OCI-LY1 (cell line): ENCODE data around the gene PDZD11.

Source experiments
- H2AFZ ChIP-seq: fragments of 200-600 bp; sonication (generic), shearing (Covaris generic); 2 replicates; pipeline ENCODE4 v1.6.0; 2014; ENCODE audit warnings: antibody characterized with exemption, mild to moderate bottlenecking, low read length
- H3F3A ChIP-seq: fragments of 200-600 bp; sonication (generic), shearing (Covaris generic); 2 replicates; pipeline ENCODE4 v1.6.0; 2014; ENCODE audit warnings: mild to moderate bottlenecking, antibody characterized with exemption, low read length, moderate library complexity; ENCODE audit not compliant: insufficient read depth
- H3K27ac ChIP-seq: fragments of 200-600 bp; sonication (generic); 2 replicates; pipeline ENCODE4 v1.5.1; 2014; ENCODE audit warnings: low read length, mixed run types, mild to moderate bottlenecking, low read depth; ENCODE audit not compliant: poor library complexity, severe bottlenecking
- H3K27me3 ChIP-seq: fragments of 200-600 bp; sonication (generic); 2 replicates; pipeline ENCODE4 v1.6.0; 2014; ENCODE audit warnings: antibody characterized with exemption, mild to moderate bottlenecking, low read length, moderate library complexity; ENCODE audit not compliant: insufficient read depth
- H3K36me3 ChIP-seq: fragments of 200-600 bp; sonication (generic); 2 replicates; pipeline ENCODE4 v1.6.1; 2014; ENCODE audit warnings: mild to moderate bottlenecking, antibody characterized with exemption, low read length, moderate library complexity, mixed read lengths; ENCODE audit not compliant: insufficient read depth
- H3K4me1 ChIP-seq: fragments of 200-600 bp; sonication (generic); 2 replicates; pipeline ENCODE4 v1.5.1; 2014; ENCODE audit warnings: mild to moderate bottlenecking, low read length, moderate library complexity; ENCODE audit not compliant: insufficient read depth, severe bottlenecking
- H3K4me2 ChIP-seq: fragments of 200-600 bp; sonication (generic), shearing (Covaris generic); 2 replicates; pipeline ENCODE4 v1.6.1; 2014; ENCODE audit warnings: low read length
- H3K4me3 ChIP-seq: fragments of 200-600 bp; sonication (generic); 2 replicates; pipeline ENCODE4 v1.5.1; 2014; ENCODE audit warnings: low read length, low read depth, mild to moderate bottlenecking, mixed read lengths; ENCODE audit not compliant: poor library complexity, severe bottlenecking
- H3K79me2 ChIP-seq: fragments of 200-600 bp; shearing (Covaris generic); 2 replicates; pipeline ENCODE4 v1.6.1; 2016; ENCODE audit warnings: mixed run types, low read length, mixed read lengths; ENCODE audit not compliant: insufficient read depth
- H3K9ac ChIP-seq: fragments of 200-600 bp; sonication (generic), shearing (Covaris generic); 2 replicates; pipeline ENCODE4 v1.6.1; 2014; ENCODE audit warnings: mild to moderate bottlenecking, low read length, mixed read lengths
- H3K9me2 ChIP-seq: fragments of 200-600 bp; sonication (generic), shearing (Covaris generic); 2 replicates; pipeline ENCODE4 v1.6.1; 2014; ENCODE audit warnings: low read depth, mild to moderate bottlenecking, low read length, mixed read lengths
- H3K9me3 ChIP-seq: fragments of 200-600 bp; shearing (Covaris generic); 2 replicates; pipeline ENCODE4 v1.6.1; 2014; ENCODE audit warnings: low read length, mixed read lengths
- H4K20me1 ChIP-seq: fragments of 200-600 bp; sonication (generic), shearing (Covaris generic); 2 replicates; pipeline ENCODE4 v1.6.0; 2016; ENCODE audit warnings: mild to moderate bottlenecking, low read length; ENCODE audit not compliant: insufficient read depth
- EZH2 ChIP-seq: fragments of 200-600 bp; sonication (generic), shearing (Covaris generic); IDR thresholded peaks from 2 replicates; pipeline ENCODE4 v1.8.0; 2017; ENCODE audit warnings: borderline replicate concordance, mixed run types, mild to moderate bottlenecking, antibody characterized with exemption, low read length, moderate library complexity, mixed read lengths
- TF ChIP-seq, protein P1 (sequence below): fragments of 200-600 bp; sonication (generic), shearing (Covaris generic); IDR thresholded peaks from 2 replicates; pipeline ENCODE4 v1.5.1; 2017; ENCODE audit warnings: mild to moderate bottlenecking, antibody characterized with exemption, low read length, moderate library complexity, mixed read lengths

Gene PDZD11

DNA sequence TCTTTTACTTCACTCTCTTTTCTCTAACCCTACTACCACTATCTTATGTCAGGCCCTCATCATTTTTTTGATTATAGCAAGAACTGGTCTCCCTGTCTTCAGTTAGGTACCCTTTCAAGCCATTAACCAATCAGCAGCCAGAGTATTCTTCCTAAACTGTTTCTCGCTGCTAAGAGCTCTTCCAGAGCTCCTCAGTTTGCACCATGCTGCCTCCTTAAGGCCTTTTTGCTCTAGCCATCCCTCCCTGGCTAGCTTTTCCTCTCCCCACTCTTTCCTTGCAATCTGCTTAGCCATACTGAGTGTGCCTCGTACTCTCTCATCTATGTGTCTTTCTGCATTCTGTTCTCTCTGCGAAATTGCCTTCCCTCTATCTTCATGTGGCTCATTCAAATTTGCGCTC, 33.1 kb upstream of the PDZD11 start:
- TF ChIP-seq EZH2: no peak
- TF ChIP-seq, protein P1, sequence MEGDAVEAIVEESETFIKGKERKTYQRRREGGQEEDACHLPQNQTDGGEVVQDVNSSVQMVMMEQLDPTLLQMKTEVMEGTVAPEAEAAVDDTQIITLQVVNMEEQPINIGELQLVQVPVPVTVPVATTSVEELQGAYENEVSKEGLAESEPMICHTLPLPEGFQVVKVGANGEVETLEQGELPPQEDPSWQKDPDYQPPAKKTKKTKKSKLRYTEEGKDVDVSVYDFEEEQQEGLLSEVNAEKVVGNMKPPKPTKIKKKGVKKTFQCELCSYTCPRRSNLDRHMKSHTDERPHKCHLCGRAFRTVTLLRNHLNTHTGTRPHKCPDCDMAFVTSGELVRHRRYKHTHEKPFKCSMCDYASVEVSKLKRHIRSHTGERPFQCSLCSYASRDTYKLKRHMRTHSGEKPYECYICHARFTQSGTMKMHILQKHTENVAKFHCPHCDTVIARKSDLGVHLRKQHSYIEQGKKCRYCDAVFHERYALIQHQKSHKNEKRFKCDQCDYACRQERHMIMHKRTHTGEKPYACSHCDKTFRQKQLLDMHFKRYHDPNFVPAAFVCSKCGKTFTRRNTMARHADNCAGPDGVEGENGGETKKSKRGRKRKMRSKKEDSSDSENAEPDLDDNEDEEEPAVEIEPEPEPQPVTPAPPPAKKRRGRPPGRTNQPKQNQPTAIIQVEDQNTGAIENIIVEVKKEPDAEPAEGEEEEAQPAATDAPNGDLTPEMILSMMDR: no peak
- Histone ChIP-seq H3F3A (no peaks in the 10 kb centered on the region), H3K27ac (no peak overlapping the region), H3K9ac (no peak overlapping the region), H4K20me1 (no peaks in the 10 kb centered on the region), H3K27me3 (no peaks in the 10 kb centered on the region), H3K9me2 (no peaks in the 10 kb centered on the region), H3K4me2 (no peak overlapping the region), H2AFZ (no peak overlapping the region), H3K4me3 (no peak overlapping the region), H3K9me3 (no peaks in the 10 kb centered on the region), H3K4me1 (no peaks in the 10 kb centered on the region), H3K79me2 (no peaks in the 10 kb centered on the region), H3K36me3 (0 out of 2 replicates have a peak, but pooled peaks cover 3% of the 10 kb centered on the region)

DNA sequence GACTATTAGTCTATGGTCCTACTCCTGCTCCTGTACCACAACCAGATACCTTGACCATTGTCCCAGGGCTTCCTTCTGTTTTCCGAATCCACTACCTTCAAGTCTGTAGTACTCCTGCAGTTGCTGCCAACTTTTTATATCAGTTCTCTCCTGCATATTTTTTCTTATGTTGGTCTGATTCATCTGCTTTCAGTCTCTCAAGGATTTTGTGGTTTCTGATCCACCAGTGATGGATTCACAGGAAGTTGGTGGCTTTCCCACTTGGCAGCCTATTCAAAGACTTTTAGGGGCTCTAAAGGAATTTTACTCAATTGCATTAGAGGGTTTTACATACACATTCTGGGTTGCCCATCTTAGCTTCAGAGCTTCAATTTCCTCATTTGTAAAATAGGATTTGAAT, 23.8 kb upstream of the PDZD11 start:
- Histone ChIP-seq H3K27me3 (no peaks in the 10 kb centered on the region), H3K4me1 (no peaks in the 10 kb centered on the region), H3K27ac (no peak overlapping the region), H3F3A (no peaks in the 10 kb centered on the region), H3K79me2 (no peaks in the 10 kb centered on the region), H4K20me1 (no peaks in the 10 kb centered on the region), H2AFZ (no peak overlapping the region), H3K4me3 (no peak overlapping the region), H3K9me2 (no peaks in the 10 kb centered on the region), H3K9me3 (no peaks in the 10 kb centered on the region), H3K4me2 (no peak overlapping the region), H3K9ac (no peak overlapping the region), H3K36me3 (peaks cover 37% of the 10 kb centered on the region)
- TF ChIP-seq, protein P1: no peak
- TF ChIP-seq EZH2: no peak

DNA sequence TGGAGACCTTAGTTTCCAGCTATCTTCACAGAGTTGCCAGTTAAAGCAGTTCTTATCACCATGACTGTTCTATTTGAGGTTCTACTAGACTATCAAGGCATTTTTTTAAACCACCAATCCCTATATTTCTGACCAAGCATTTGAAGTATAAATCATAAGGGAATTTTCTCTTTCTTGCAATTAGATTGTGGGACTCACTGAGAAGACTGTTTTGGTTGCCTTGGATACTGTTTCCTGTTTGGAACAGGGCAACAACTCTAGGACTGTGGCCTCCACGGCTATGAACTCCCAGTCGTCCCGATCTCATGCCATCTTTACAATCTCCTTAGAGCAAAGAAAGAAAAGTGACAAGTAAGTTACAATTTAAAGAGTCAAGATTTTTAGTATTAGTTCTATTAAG, 12.0 kb upstream of the PDZD11 start:
- H3K4me2 ChIP-seq: no peak overlapping the region

More for the DNA sequence above, 12.0 kb upstream of the PDZD11 start:
- Histone ChIP-seq H3K27me3 (no peaks in the 10 kb centered on the region), H4K20me1 (no peaks in the 10 kb centered on the region), H3K9me2 (no peaks in the 10 kb centered on the region), H3K36me3 (peaks cover 64% of the 10 kb centered on the region), H3K9me3 (no peaks in the 10 kb centered on the region), H3K9ac (no peak overlapping the region), H3K27ac (no peak overlapping the region), H3F3A (no peaks in the 10 kb centered on the region), H3K4me1 (no peaks in the 10 kb centered on the region), H2AFZ (no peak overlapping the region), H3K79me2 (no peaks in the 10 kb centered on the region), H3K4me3 (no peak overlapping the region)
- TF ChIP-seq, protein P1: no peak
- no peak for TF ChIP-seq EZH2
